ENCODE results near the gene RYR1.

GRCh38 chr19:38384209-38385027 lies 49.1 kb upstream of the RYR1 start:
- TF ChIP-seq CTCF (IDR thresholded peaks at IDR 0.05; ENCODE audit: low read depth, low read length, poor library complexity, severe bottlenecking) (peak; percentile 46), EZH2phosphoT487 (IDR thresholded peaks at IDR 0.05; ENCODE audit: borderline replicate concordance, low read length) (no peak)
